ENCODE data around the gene TYW1.
"Not testable (repeated sequence)": the region's sequence is repeated elsewhere in the genome, so short reads cannot be mapped to it uniquely, and the experiment has no call there.

The TYW1 gene

GRCh38 chr7:67251986-67252558 is 255.4 kb downstream of the TYW1 start:
- no peak for TF ChIP-seq CTCF (IDR thresholded peaks at IDR 0.05; ENCODE audit: insufficient read depth, missing control alignments)
- no peak for FAIRE-seq

GRCh38 chr7:67255076-67255475 is 258.4 kb downstream of the TYW1 start:
- FAIRE-seq; DNase-seq (ENCODE audit: insufficient read length, low spot score): not testable (repeated sequence)

More at GRCh38 chr7:67251986-67252558, 255.4 kb downstream of the TYW1 start:
- DNase-seq (ENCODE audit: insufficient read length, low spot score), result no peak

GRCh38 chr7:67257779-67258178 is 261.1 kb downstream of the TYW1 start:
- not testable (repeated sequence) for FAIRE-seq; DNase-seq (ENCODE audit: insufficient read length, low spot score)

- FAIRE-seq; DNase-seq (ENCODE audit: insufficient read length, low spot score): not testable (repeated sequence)
Measured at GRCh38 chr7:67259363-67259762, 262.7 kb downstream of the TYW1 start.

- DNase-seq (ENCODE audit: insufficient read length, low spot score), result not testable (repeated sequence)
Measured at GRCh38 chr7:67260166-67260586, 263.5 kb downstream of the TYW1 start.

GRCh38 chr7:67264000-67264399 is 267.4 kb downstream of the TYW1 start:
- DNase-seq (ENCODE audit: insufficient read length, low spot score); FAIRE-seq: not testable (repeated sequence)

More at GRCh38 chr7:67260166-67260586, 263.5 kb downstream of the TYW1 start:
- not testable (repeated sequence) for FAIRE-seq

- not testable (repeated sequence) for DNase-seq (ENCODE audit: insufficient read length, low spot score); FAIRE-seq
Measured at GRCh38 chr7:67266070-67266469, 269.4 kb downstream of the TYW1 start.

GRCh38 chr7:67267914-67268313 is 271.3 kb downstream of the TYW1 start:
- TF ChIP-seq CTCF (IDR thresholded peaks at IDR 0.05; ENCODE audit: insufficient read depth, missing control alignments), result no peak
- DNase-seq (ENCODE audit: insufficient read length, low spot score), result no peak
- no peak for FAIRE-seq

GRCh38 chr7:67269916-67270315 is 273.3 kb downstream of the TYW1 start:
- not testable (repeated sequence) for DNase-seq (ENCODE audit: insufficient read length, low spot score); FAIRE-seq
